Measurements from ENCODE around the gene CDH4.

CDH4 gene

GRCh38 chr20:61706259-61706961 lies 454.3 kb downstream of the CDH4 start:
- peaks cover 36% of the 10 kb centered on the region for H3K27me3 ChIP-seq (ENCODE audit: control insufficient read depth, insufficient read depth, low read length)
- H3K4me3 ChIP-seq (ENCODE audit: low read depth, low read length): no peak overlapping the region

GRCh38 chr20:61708891-61709290 lies 456.8 kb downstream of the CDH4 start:
- H3K9me3 ChIP-seq (ENCODE audit: control insufficient read depth, insufficient read depth, low read depth, low read length): no peaks in the 10 kb centered on the region
- no peak overlapping the region for H3K4me3 ChIP-seq (ENCODE audit: low read depth, low read length)
- H3K27me3 ChIP-seq (ENCODE audit: control insufficient read depth, insufficient read depth, low read length): peaks cover 30% of the 10 kb centered on the region
- H3K9ac ChIP-seq (ENCODE audit: low read length): no peak overlapping the region
- no peaks in the 10 kb centered on the region for H3K4me1 ChIP-seq (ENCODE audit: control insufficient read depth, insufficient read depth, low read length)
- H3K27ac ChIP-seq (ENCODE audit: low read depth, low read length): no peak overlapping the region
- H3K36me3 ChIP-seq (ENCODE audit: control insufficient read depth, insufficient read depth, low read length): no peaks in the 10 kb centered on the region

More at GRCh38 chr20:61706259-61706961, 454.3 kb downstream of the CDH4 start:
- Histone ChIP-seq H3K27ac (ENCODE audit: low read depth, low read length) (no peak overlapping the region), H3K9ac (ENCODE audit: low read length) (no peak overlapping the region), H3K9me3 (ENCODE audit: control insufficient read depth, insufficient read depth, low read depth, low read length) (no peaks in the 10 kb centered on the region), H3K36me3 (ENCODE audit: control insufficient read depth, insufficient read depth, low read length) (no peaks in the 10 kb centered on the region), H3K4me1 (ENCODE audit: control insufficient read depth, insufficient read depth, low read length) (no peaks in the 10 kb centered on the region)

- Histone ChIP-seq H3K36me3 (ENCODE audit: control insufficient read depth, insufficient read depth, low read length) (no peaks in the 10 kb centered on the region), H3K27me3 (ENCODE audit: control insufficient read depth, insufficient read depth, low read length) (peaks cover 25% of the 10 kb centered on the region; the same call in 1 of the 2 replicates)
These were observed 458.0 kb downstream of the CDH4 start for GRCh38 chr20:61710108-61710507.

GRCh38 chr20:61712688-61713087 lies 460.6 kb downstream of the CDH4 start:
- Histone ChIP-seq H3K4me3 (ENCODE audit: low read depth, low read length) (no peak overlapping the region), H3K36me3 (ENCODE audit: control insufficient read depth, insufficient read depth, low read length) (no peaks in the 10 kb centered on the region), H3K9me3 (ENCODE audit: control insufficient read depth, insufficient read depth, low read depth, low read length) (peaks cover 20% of the 10 kb centered on the region), H3K27me3 (ENCODE audit: control insufficient read depth, insufficient read depth, low read length) (peaks cover 12% of the 10 kb centered on the region; the same call in 1 of the 2 replicates), H3K9ac (ENCODE audit: low read length) (no peak overlapping the region), H3K4me1 (ENCODE audit: control insufficient read depth, insufficient read depth, low read length) (no peaks in the 10 kb centered on the region), H3K27ac (ENCODE audit: low read depth, low read length) (no peak overlapping the region)

More at GRCh38 chr20:61710108-61710507, 458.0 kb downstream of the CDH4 start:
- no peak overlapping the region for H3K4me3 ChIP-seq (ENCODE audit: low read depth, low read length)
- H3K4me1 ChIP-seq (ENCODE audit: control insufficient read depth, insufficient read depth, low read length): no peaks in the 10 kb centered on the region
- no peak overlapping the region for H3K27ac ChIP-seq (ENCODE audit: low read depth, low read length)
- no peak overlapping the region for H3K9ac ChIP-seq (ENCODE audit: low read length)
- no peaks in the 10 kb centered on the region; the same call in 1 of the 2 replicates for H3K9me3 ChIP-seq (ENCODE audit: control insufficient read depth, insufficient read depth, low read depth, low read length)

- H3K9ac ChIP-seq (ENCODE audit: low read length): no peak overlapping the region
These were observed 466.4 kb downstream of the CDH4 start for GRCh38 chr20:61718361-61719005.

GRCh38 chr20:61719691-61720347 lies 467.8 kb downstream of the CDH4 start:
- Histone ChIP-seq H3K9me3 (ENCODE audit: control insufficient read depth, insufficient read depth, low read depth, low read length) (peaks cover 20% of the 10 kb centered on the region), H3K36me3 (ENCODE audit: control insufficient read depth, insufficient read depth, low read length) (no peaks in the 10 kb centered on the region), H3K4me3 (ENCODE audit: low read depth, low read length) (no peak overlapping the region), H3K27ac (ENCODE audit: low read depth, low read length) (no peak overlapping the region), H3K4me1 (ENCODE audit: control insufficient read depth, insufficient read depth, low read length) (peaks cover 20% of the 10 kb centered on the region), H3K27me3 (ENCODE audit: control insufficient read depth, insufficient read depth, low read length) (peaks cover 16% of the 10 kb centered on the region; the same call in 1 of the 2 replicates), H3K9ac (ENCODE audit: low read length) (no peak overlapping the region)

More at GRCh38 chr20:61718361-61719005, 466.4 kb downstream of the CDH4 start:
- H3K27me3 ChIP-seq (ENCODE audit: control insufficient read depth, insufficient read depth, low read length): peaks cover 16% of the 10 kb centered on the region; the same call in 1 of the 2 replicates
- no peak overlapping the region for H3K27ac ChIP-seq (ENCODE audit: low read depth, low read length)
- H3K4me3 ChIP-seq (ENCODE audit: low read depth, low read length): no peak overlapping the region
- H3K9me3 ChIP-seq (ENCODE audit: control insufficient read depth, insufficient read depth, low read depth, low read length): peaks cover 20% of the 10 kb centered on the region
- peaks cover 20% of the 10 kb centered on the region for H3K4me1 ChIP-seq (ENCODE audit: control insufficient read depth, insufficient read depth, low read length)
- H3K36me3 ChIP-seq (ENCODE audit: control insufficient read depth, insufficient read depth, low read length): no peaks in the 10 kb centered on the region

- H3K36me3 ChIP-seq (ENCODE audit: control insufficient read depth, insufficient read depth, low read length): no peaks in the 10 kb centered on the region
- H3K4me1 ChIP-seq (ENCODE audit: control insufficient read depth, insufficient read depth, low read length): peaks cover 20% of the 10 kb centered on the region
- no peak overlapping the region for H3K4me3 ChIP-seq (ENCODE audit: low read depth, low read length)
- no peak overlapping the region for H3K9ac ChIP-seq (ENCODE audit: low read length)
- H3K27ac ChIP-seq (ENCODE audit: low read depth, low read length): no peak overlapping the region
- H3K9me3 ChIP-seq (ENCODE audit: control insufficient read depth, insufficient read depth, low read depth, low read length): peaks cover 19% of the 10 kb centered on the region
- H3K27me3 ChIP-seq (ENCODE audit: control insufficient read depth, insufficient read depth, low read length): peaks cover 16% of the 10 kb centered on the region; the same call in 1 of the 2 replicates
These were observed 468.3 kb downstream of the CDH4 start for GRCh38 chr20:61720348-61720696.

GRCh38 chr20:61722146-61722678 lies 470.2 kb downstream of the CDH4 start:
- H3K9ac ChIP-seq (ENCODE audit: low read length): no peak overlapping the region
- H3K27ac ChIP-seq (ENCODE audit: low read depth, low read length): no peak overlapping the region
- H3K36me3 ChIP-seq (ENCODE audit: control insufficient read depth, insufficient read depth, low read length): no peaks in the 10 kb centered on the region
- no peak overlapping the region for H3K4me3 ChIP-seq (ENCODE audit: low read depth, low read length)
- peaks cover 16% of the 10 kb centered on the region; the same call in 1 of the 2 replicates for H3K27me3 ChIP-seq (ENCODE audit: control insufficient read depth, insufficient read depth, low read length)
- H3K4me1 ChIP-seq (ENCODE audit: control insufficient read depth, insufficient read depth, low read length): peaks cover 20% of the 10 kb centered on the region
- peaks cover under 1% of the 10 kb centered on the region; the same call in 1 of the 2 replicates for H3K9me3 ChIP-seq (ENCODE audit: control insufficient read depth, insufficient read depth, low read depth, low read length)

- H3K9ac ChIP-seq (ENCODE audit: low read length): no peak overlapping the region
- H3K4me1 ChIP-seq (ENCODE audit: control insufficient read depth, insufficient read depth, low read length): peaks cover 17% of the 10 kb centered on the region
- H3K27me3 ChIP-seq (ENCODE audit: control insufficient read depth, insufficient read depth, low read length): peaks cover 15% of the 10 kb centered on the region; the same call in 1 of the 2 replicates
- H3K36me3 ChIP-seq (ENCODE audit: control insufficient read depth, insufficient read depth, low read length): no peaks in the 10 kb centered on the region
- no peaks in the 10 kb centered on the region for H3K9me3 ChIP-seq (ENCODE audit: control insufficient read depth, insufficient read depth, low read depth, low read length)
- H3K27ac ChIP-seq (ENCODE audit: low read depth, low read length): no peak overlapping the region
- H3K4me3 ChIP-seq (ENCODE audit: low read depth, low read length): no peak overlapping the region
These were observed 471.6 kb downstream of the CDH4 start for GRCh38 chr20:61723529-61724257.

- Histone ChIP-seq H3K4me3 (ENCODE audit: low read depth, low read length) (no peak overlapping the region), H3K4me1 (ENCODE audit: control insufficient read depth, insufficient read depth, low read length) (peaks cover 10% of the 10 kb centered on the region), H3K27ac (ENCODE audit: low read depth, low read length) (no peak overlapping the region), H3K36me3 (ENCODE audit: control insufficient read depth, insufficient read depth, low read length) (no peaks in the 10 kb centered on the region), H3K9me3 (ENCODE audit: control insufficient read depth, insufficient read depth, low read depth, low read length) (no peaks in the 10 kb centered on the region), H3K9ac (ENCODE audit: low read length) (no peak overlapping the region), H3K27me3 (ENCODE audit: control insufficient read depth, insufficient read depth, low read length) (peaks cover 8% of the 10 kb centered on the region; the same call in 1 of the 2 replicates)
These were observed 472.3 kb downstream of the CDH4 start for GRCh38 chr20:61724376-61724775.
